NCI-H2171 treated with DMSO at 0.1 percent for 48 hours (cell line): ENCODE data around the gene TSPAN32.
"Not testable (repeated sequence)": the region's sequence is repeated elsewhere in the genome, so short reads cannot be mapped to it uniquely, and the experiment has no call there.

Experiments
- DNase-seq: peaks from one replicate; lab custom pipeline; 2025; lab: John Stamatoyannopoulos, UW

TSPAN32 gene

GRCh38 chr11:2267306-2267850 is 34.4 kb upstream of the TSPAN32 start:
- no peak for DNase-seq

GRCh38 chr11:2267851-2268728 is 33.7 kb upstream of the TSPAN32 start:
- DNase-seq = no peak

GRCh38 chr11:2268729-2269600 is 32.8 kb upstream of the TSPAN32 start:
- DNase-seq = no peak

- DNase-seq = peak; percentile 17
Measured at GRCh38 chr11:2269601-2270321, 32.1 kb upstream of the TSPAN32 start.

GRCh38 chr11:2270322-2271076 is 31.3 kb upstream of the TSPAN32 start, which contains the start of gene ASCL2:
TSS of gene ASCL2 (minus strand) at chr11:2270588. CDS start at chr11:2270332, 256 bp downstream.
- no peak for DNase-seq

- no peak for DNase-seq
Measured at GRCh38 chr11:2271077-2271326, 30.8 kb upstream of the TSPAN32 start.

- no peak for DNase-seq
Measured at GRCh38 chr11:2271327-2272227, 30.2 kb upstream of the TSPAN32 start.

GRCh38 chr11:2272228-2272945 is 29.4 kb upstream of the TSPAN32 start:
- no peak for DNase-seq

GRCh38 chr11:2272946-2273280 is 28.9 kb upstream of the TSPAN32 start:
- no peak for DNase-seq

- DNase-seq = no peak
Measured at GRCh38 chr11:2273311-2273710, 28.5 kb upstream of the TSPAN32 start.

- no peak for DNase-seq
Measured at GRCh38 chr11:2273771-2274170, 28.0 kb upstream of the TSPAN32 start.

- no peak for DNase-seq
Measured at GRCh38 chr11:2275334-2276279, 26.2 kb upstream of the TSPAN32 start.

- DNase-seq = no peak
Measured at GRCh38 chr11:2276280-2277007, 25.4 kb upstream of the TSPAN32 start.

- no peak for DNase-seq
Measured at GRCh38 chr11:2277008-2277346, 24.8 kb upstream of the TSPAN32 start.

GRCh38 chr11:2277933-2278523 is 23.8 kb upstream of the TSPAN32 start:
- no peak for DNase-seq

GRCh38 chr11:2280208-2280607 is 21.6 kb upstream of the TSPAN32 start:
- DNase-seq = no peak

- not testable (repeated sequence) for DNase-seq
Measured at GRCh38 chr11:2286350-2286749, 15.5 kb upstream of the TSPAN32 start.

GRCh38 chr11:2287091-2287490 is 14.7 kb upstream of the TSPAN32 start:
- no peak for DNase-seq
